Lower lobe of right lung (tissue), 2 donors: ENCODE results near the gene CLASRP. TPM values are rescaled to one million over a fixed set of nuclear protein-coding genes. Genes with fewer than 3 reads are reported as not detected.

Experiments used
- ATAC-seq, 2 donors: fragments of 200-7000 bp; cut with Tn5 transposase; one replicate each; pipeline ENCODE4 v1.9.1; 2020 to 2022; ENCODE audit warnings: mild to moderate bottlenecking in 2 of 2, moderate library complexity in 2 of 2
- DNase-seq: peaks from one replicate; pipeline ENCODE4 v3.0.0-alpha.2; 2020
- H3K27ac ChIP-seq: fragments of 200-600 bp; one replicate; pipeline ENCODE4 v1.8.0; 2022
- H3K27me3 ChIP-seq: fragments of 200-600 bp; one replicate; pipeline ENCODE4 v1.8.0; 2022; ENCODE audit warnings: low read depth
- H3K36me3 ChIP-seq: fragments of 200-600 bp; one replicate; pipeline ENCODE4 v1.8.0; 2022; ENCODE audit warnings: mild to moderate bottlenecking
- H3K4me1 ChIP-seq: fragments of 200-600 bp; one replicate; pipeline ENCODE4 v1.8.0; 2022
- H3K4me3 ChIP-seq: fragments of 200-600 bp; one replicate; pipeline ENCODE4 v1.8.0; 2022; ENCODE audit warnings: mild to moderate bottlenecking
- H3K9me3 ChIP-seq: fragments of 200-600 bp; one replicate; pipeline ENCODE4 v1.8.0; 2022
- intact Hi-C: fragments of 100-400 bp; cut with DNase I; formaldehyde crosslinking; loops from one replicate; pipeline ENCODE4 v1.11.0; 2022
- total RNA-seq: library from RNA; stranded (reverse); fragmentation: NEBNext Ultra II Directional; extraction: Animal tissue kit (Norgen Biotek cat#: 25700); gene quantifications from one replicate; pipeline ENCODE4 v1.2.1, GENCODE V29; 2021
- TF ChIP-seq, protein P1 (sequence below): fragments of 200-600 bp; IDR thresholded peaks from one replicate; pipeline ENCODE4 v1.8.0; 2022; ENCODE audit warnings: antibody characterized with exemption, mild to moderate bottlenecking
- donor health status: DM: no; HTN: yes; CAD: no; lungs with severe emphysema.

Gene CLASRP
- total RNA-seq, 1 donor from 2014 or later = 71.7 TPM

- DNase-seq (no peak), ATAC-seq (no peak)
- Histone ChIP-seq H3K36me3 (peaks cover 66% of the 10 kb centered on the region), H3K9me3 (no peaks in the 10 kb centered on the region), H3K4me1 (peaks cover 31% of the 10 kb centered on the region), H3K27ac (no peak overlapping the region), H3K27me3 (no peaks in the 10 kb centered on the region), H3K4me3 (no peak overlapping the region)
- intact Hi-C loops = no loop called here
- TF ChIP-seq, protein P1, sequence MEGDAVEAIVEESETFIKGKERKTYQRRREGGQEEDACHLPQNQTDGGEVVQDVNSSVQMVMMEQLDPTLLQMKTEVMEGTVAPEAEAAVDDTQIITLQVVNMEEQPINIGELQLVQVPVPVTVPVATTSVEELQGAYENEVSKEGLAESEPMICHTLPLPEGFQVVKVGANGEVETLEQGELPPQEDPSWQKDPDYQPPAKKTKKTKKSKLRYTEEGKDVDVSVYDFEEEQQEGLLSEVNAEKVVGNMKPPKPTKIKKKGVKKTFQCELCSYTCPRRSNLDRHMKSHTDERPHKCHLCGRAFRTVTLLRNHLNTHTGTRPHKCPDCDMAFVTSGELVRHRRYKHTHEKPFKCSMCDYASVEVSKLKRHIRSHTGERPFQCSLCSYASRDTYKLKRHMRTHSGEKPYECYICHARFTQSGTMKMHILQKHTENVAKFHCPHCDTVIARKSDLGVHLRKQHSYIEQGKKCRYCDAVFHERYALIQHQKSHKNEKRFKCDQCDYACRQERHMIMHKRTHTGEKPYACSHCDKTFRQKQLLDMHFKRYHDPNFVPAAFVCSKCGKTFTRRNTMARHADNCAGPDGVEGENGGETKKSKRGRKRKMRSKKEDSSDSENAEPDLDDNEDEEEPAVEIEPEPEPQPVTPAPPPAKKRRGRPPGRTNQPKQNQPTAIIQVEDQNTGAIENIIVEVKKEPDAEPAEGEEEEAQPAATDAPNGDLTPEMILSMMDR = no peak
These were observed 1.3 kb upstream of the CLASRP start for GRCh38 chr19:45037393-45038169.

GRCh38 chr19:45040059-45040771, 1.4 kb downstream of the CLASRP start:
- H3K4me3 ChIP-seq = peak overlapping the region; percentile 98

DNA sequence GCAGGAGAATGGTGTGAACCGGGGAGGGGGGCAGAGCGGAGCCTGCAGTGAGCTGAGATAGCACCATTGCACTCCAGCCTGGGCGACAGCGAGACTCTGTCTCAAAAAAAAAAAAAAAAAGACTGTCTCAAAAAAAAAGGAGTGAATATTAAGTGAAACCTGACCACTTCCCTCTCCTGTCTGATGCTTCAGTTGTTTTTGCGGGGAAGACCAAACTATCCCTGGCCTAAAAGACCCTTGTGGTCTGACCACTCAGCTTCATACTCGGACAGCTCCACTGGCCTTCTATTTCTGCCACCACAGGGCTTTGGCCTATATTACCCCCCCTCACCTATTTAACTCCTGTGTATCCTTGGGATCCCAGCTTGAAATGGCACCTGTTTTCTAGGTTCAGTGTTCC, 2.3 kb downstream of the CLASRP start:
- no peaks in the 10 kb centered on the region for H3K9me3 ChIP-seq
- intact Hi-C loops = no loop called here
- no peaks in the 10 kb centered on the region for H3K27me3 ChIP-seq
- H3K27ac ChIP-seq = no peak overlapping the region
- peaks cover 72% of the 10 kb centered on the region for H3K36me3 ChIP-seq
- ATAC-seq (no peak), DNase-seq (no peak)
- TF ChIP-seq, protein P1 = no peak
- H3K4me3 ChIP-seq = no peak overlapping the region
- H3K4me1 ChIP-seq = peaks cover 52% of the 10 kb centered on the region

More at GRCh38 chr19:45040059-45040771, 1.4 kb downstream of the CLASRP start:
- H3K9me3 ChIP-seq = no peaks in the 10 kb centered on the region
- ATAC-seq (peak; percentile 5 to 51), DNase-seq (no peak)
- peak overlapping the region; percentile 98 for H3K27ac ChIP-seq
- H3K27me3 ChIP-seq = no peaks in the 10 kb centered on the region
- TF ChIP-seq, protein P1 = no peak
- H3K4me1 ChIP-seq = peaks cover 45% of the 10 kb centered on the region
- intact Hi-C loops = no loop called here
- H3K36me3 ChIP-seq = peaks cover 70% of the 10 kb centered on the region

GRCh38 chr19:45045671-45046353, 7.0 kb downstream of the CLASRP start:
- H3K36me3 ChIP-seq = peaks cover 64% of the 10 kb centered on the region
- ATAC-seq = peak; percentile 8 to 66
- H3K27ac ChIP-seq = peak overlapping the region; percentile 4
- H3K9me3 ChIP-seq = no peaks in the 10 kb centered on the region
- H3K4me3 ChIP-seq = no peak overlapping the region
- peaks cover 42% of the 10 kb centered on the region for H3K4me1 ChIP-seq
- intact Hi-C loops = no loop called here
- no peaks in the 10 kb centered on the region for H3K27me3 ChIP-seq
- DNase-seq = no peak
- TF ChIP-seq, protein P1 = no peak

- Histone ChIP-seq H3K4me3 (no peak overlapping the region), H3K27ac (no peak overlapping the region), H3K36me3 (peaks cover 59% of the 10 kb centered on the region), H3K9me3 (no peaks in the 10 kb centered on the region), H3K27me3 (no peaks in the 10 kb centered on the region), H3K4me1 (peaks cover 36% of the 10 kb centered on the region)
- intact Hi-C loops = no loop called here
- DNase-seq = no peak
- TF ChIP-seq, protein P1 = no peak
- ATAC-seq = no peak
These were observed 7.5 kb downstream of the CLASRP start for GRCh38 chr19:45046355-45046754.
